Smooth muscle cell (in vitro differentiated cells): ENCODE measurements around the gene PTGR2. TPM values are rescaled to one million over a fixed set of nuclear protein-coding genes. Genes with fewer than 3 reads are reported as not detected.

Experiments
- DNase-seq: peaks from one replicate; lab custom pipeline; 2025; ENCODE audit not compliant: unreplicated experiment; lab: John Stamatoyannopoulos, UW
- H2AFZ ChIP-seq: fragments of 200-600 bp; sonication (generic); 2 replicates; pipeline ENCODE4 v1.6.0; 2016; ENCODE audit warnings: antibody characterized with exemption, low read depth, mild to moderate bottlenecking
- H3F3A ChIP-seq: fragments of 200-600 bp; sonication (generic); 2 replicates; pipeline ENCODE4 v1.6.0; 2017; ENCODE audit warnings: antibody characterized with exemption, low read depth
- H3K27ac ChIP-seq: fragments of 200-600 bp; sonication (generic); 2 replicates; pipeline ENCODE4 v1.5.1; 2016; ENCODE audit warnings: low read depth, mild to moderate bottlenecking
- H3K27me3 ChIP-seq: fragments of 200-600 bp; sonication (generic); 2 replicates; pipeline ENCODE4 v1.6.1; 2016; ENCODE audit warnings: low read depth, mild to moderate bottlenecking
- H3K36me3 ChIP-seq: fragments of 200-600 bp; sonication (generic); 2 replicates; pipeline ENCODE4 v1.5.1; 2016; ENCODE audit warnings: low read depth
- H3K4me1 ChIP-seq: fragments of 200-600 bp; sonication (generic); 2 replicates; pipeline ENCODE4 v1.5.1; 2016; ENCODE audit warnings: low read depth
- H3K4me2 ChIP-seq: fragments of 200-600 bp; sonication (generic); 2 replicates; pipeline ENCODE4 v1.6.0; 2016; ENCODE audit warnings: mild to moderate bottlenecking
- H3K4me3 ChIP-seq: fragments of 200-600 bp; sonication (generic); 2 replicates; pipeline ENCODE4 v1.5.1; 2016; ENCODE audit warnings: mild to moderate bottlenecking
- H3K79me2 ChIP-seq: fragments of 200-600 bp; sonication (generic); 2 replicates; pipeline ENCODE4 v1.6.0; 2016; ENCODE audit warnings: low read depth, mild to moderate bottlenecking
- H3K9ac ChIP-seq: fragments of 200-600 bp; sonication (generic); 2 replicates; pipeline ENCODE4 v1.6.0; 2016; ENCODE audit warnings: low read depth
- H3K9me3 ChIP-seq: fragments of 200-600 bp; sonication (generic); replicated peaks from 2 replicates; pipeline ENCODE4 v1.5.1; 2016; ENCODE audit warnings: low read depth
- H4K20me1 ChIP-seq: fragments of 200-600 bp; sonication (generic); 2 replicates; pipeline ENCODE4 v1.6.0; 2016; ENCODE audit warnings: low read depth
- WGBS: methylation state at CpG from one replicate; pipeline ENCODE4 v1.1.7; 2016; ENCODE audit warnings: low lambda C conversion rate; 5-methylcytosine and 5-hydroxymethylcytosine counted together
- polyA plus RNA-seq: library from polyadenylated mRNA; unstranded; fragments of >200 nt; fragmentation: Nextera tagmentation; extraction: Ambion mirVana; gene quantifications from 2 replicates; pipeline ENCODE4 v1.2.1, GENCODE V29; 2016
- total RNA-seq: library from RNA; depleted of rRNA; stranded (reverse); fragments of >200 nt; gene quantifications from 2 replicates; pipeline ENCODE4 v1.2.3, GENCODE V29; 2014
- TF ChIP-seq, protein P1 (sequence below): fragments of 200-600 bp; sonication (generic); IDR thresholded peaks from 2 replicates; pipeline ENCODE4 v1.5.1; 2017; ENCODE audit warnings: borderline replicate concordance, mild to moderate bottlenecking, antibody characterized with exemption; ENCODE audit not compliant: insufficient read depth, poor library complexity, severe bottlenecking

Gene PTGR2
- total RNA-seq = 3.7 and 4.7 TPM in 2 replicates
- polyA plus RNA-seq = 2.9 and 4.0 TPM in 2 replicates

DNA sequence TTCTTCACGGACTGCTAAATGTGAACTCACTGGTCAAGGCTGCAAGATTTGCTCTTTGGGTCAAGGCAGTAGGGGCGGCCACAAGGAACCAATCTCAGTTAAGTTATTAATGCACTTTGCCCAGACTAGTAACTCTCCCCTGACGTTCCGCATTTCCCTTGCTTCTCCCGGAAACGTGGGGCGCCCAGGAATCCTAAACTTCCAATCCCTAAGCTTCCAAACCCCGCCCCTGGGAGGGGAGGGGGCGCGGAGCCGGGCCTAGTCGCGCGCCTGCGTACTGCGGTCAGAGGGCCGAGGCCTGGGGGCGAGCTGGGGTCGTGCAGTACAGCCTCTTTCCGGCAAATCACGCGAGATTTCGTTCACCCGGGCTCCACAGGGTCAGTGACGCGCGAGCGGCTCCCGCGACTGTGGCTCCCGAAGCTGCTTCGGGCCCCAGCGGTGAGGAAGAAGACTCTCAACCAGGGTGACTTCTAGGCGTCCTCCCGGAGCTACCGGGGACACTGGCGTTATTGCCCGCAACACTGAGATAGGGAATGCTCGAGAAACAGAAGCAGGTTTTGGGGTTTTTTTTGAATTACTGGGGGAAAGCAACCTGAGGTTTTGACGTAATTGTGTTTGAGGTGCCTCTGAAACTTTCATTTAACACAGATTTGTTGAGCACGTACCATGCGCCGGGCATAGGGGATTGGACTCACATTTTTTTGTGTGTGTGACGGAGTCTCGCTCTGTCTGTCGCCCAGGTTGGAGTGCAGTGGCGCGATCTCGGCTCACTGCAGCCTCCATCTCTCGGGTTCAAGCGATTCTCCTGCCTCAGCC lies at the start of gene PTGR2:
Gene PTGR2, plus strand, starts transcription at position 265 of the 816 bp plus-strand sequence. CDS start 7,032 bp downstream, outside the sequence.
- no peaks in the 10 kb centered on the region for H3K79me2 ChIP-seq
- TF ChIP-seq, protein P1, sequence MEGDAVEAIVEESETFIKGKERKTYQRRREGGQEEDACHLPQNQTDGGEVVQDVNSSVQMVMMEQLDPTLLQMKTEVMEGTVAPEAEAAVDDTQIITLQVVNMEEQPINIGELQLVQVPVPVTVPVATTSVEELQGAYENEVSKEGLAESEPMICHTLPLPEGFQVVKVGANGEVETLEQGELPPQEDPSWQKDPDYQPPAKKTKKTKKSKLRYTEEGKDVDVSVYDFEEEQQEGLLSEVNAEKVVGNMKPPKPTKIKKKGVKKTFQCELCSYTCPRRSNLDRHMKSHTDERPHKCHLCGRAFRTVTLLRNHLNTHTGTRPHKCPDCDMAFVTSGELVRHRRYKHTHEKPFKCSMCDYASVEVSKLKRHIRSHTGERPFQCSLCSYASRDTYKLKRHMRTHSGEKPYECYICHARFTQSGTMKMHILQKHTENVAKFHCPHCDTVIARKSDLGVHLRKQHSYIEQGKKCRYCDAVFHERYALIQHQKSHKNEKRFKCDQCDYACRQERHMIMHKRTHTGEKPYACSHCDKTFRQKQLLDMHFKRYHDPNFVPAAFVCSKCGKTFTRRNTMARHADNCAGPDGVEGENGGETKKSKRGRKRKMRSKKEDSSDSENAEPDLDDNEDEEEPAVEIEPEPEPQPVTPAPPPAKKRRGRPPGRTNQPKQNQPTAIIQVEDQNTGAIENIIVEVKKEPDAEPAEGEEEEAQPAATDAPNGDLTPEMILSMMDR = no peak
- H4K20me1 ChIP-seq = no peaks in the 10 kb centered on the region
- no peaks in the 10 kb centered on the region for H3F3A ChIP-seq
- peak within 1 kb of the TSS; percentile 89 for H3K27ac ChIP-seq
- peaks cover 12% of the 10 kb centered on the region for H3K4me1 ChIP-seq
- peak within 1 kb of the TSS; percentile 60 for H3K4me3 ChIP-seq
- H3K9ac ChIP-seq = peak within 1 kb of the TSS; percentile 92
- peak; percentile 94 for DNase-seq
- no peaks in the 10 kb centered on the region for H3K36me3 ChIP-seq
- no peaks in the 10 kb centered on the region for H3K27me3 ChIP-seq
- WGBS = under 1% methylated on average over 51 of the region's 51 CpGs
- no peaks in the 10 kb centered on the region for H3K9me3 ChIP-seq
- peak within 1 kb of the TSS; percentile 90 for H3K4me2 ChIP-seq
- H2AFZ ChIP-seq = peak within 1 kb of the TSS; percentile 85

DNA sequence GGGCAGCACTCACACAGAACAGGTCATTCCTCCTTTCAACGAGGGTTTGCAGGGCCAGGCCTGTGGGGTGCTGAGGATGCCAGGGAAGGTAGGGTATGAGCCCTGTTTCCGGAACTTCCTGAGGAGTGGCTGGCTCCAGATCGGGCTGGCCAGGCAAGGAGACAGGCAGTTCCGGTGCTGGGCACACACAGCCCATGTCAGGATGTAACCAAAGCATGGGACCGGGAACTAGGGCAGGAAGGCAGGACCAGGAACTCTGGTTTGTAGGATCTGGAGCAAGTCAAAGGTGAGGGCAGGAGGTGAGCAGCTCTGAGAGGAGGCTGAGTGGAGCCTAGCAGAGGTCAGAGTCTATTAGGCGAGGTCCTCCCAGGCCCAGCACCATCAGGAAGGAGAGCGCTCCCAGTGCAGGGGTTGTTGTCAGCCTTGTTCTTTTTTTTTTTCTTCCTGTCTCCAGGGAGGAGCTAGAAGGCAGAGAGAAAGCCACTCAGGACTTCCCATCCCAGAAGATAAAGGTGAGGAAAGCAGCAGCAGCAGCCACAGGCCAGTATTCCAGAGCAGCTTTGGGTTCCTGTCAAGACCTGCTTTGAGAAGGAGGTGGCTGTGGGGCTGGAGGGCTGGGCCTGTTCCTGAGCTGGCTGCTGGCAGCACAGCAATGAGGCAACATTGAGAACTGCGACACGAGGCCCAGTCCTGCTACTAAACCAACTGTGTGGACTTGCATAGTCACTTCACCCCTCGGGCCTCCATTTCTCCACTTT lies 49.0 kb upstream of the PTGR2 start:
- Histone ChIP-seq H3K79me2 (no peaks in the 10 kb centered on the region), H3F3A (no peaks in the 10 kb centered on the region), H3K27me3 (no peaks in the 10 kb centered on the region), H3K9ac (no peak overlapping the region), H3K36me3 (no peaks in the 10 kb centered on the region), H3K27ac (no peak overlapping the region), H3K4me1 (no peaks in the 10 kb centered on the region), H3K9me3 (no peaks in the 10 kb centered on the region), H3K4me3 (no peak overlapping the region), H2AFZ (no peak overlapping the region), H4K20me1 (no peaks in the 10 kb centered on the region), H3K4me2 (no peak overlapping the region)
- WGBS = 81% methylated on average over 10 of the region's 10 CpGs
- TF ChIP-seq, protein P1 = no peak
- no peak for DNase-seq

DNA sequence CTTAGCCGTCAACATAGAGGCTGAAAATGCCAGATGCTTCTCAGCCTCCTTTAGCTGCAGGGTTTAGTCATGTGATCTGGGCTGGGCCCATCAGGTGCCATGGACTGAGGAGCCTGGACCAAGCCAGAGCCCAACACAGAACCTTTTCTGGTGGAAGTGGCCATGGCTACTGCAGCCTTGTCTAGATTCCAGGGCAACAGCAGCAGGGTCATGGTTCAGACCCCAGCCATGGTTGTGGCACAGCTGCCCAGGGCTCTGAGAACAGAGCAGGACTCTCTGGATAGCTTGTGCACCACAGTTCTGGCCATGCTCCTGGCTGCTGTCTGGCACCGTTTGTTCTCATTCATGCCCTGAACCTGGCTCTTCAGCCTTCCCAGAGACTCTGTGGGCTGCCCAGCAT lies 47.0 kb upstream of the PTGR2 start:
- no peak overlapping the region for H2AFZ ChIP-seq
- H3K9ac ChIP-seq = no peak overlapping the region
- H3K4me1 ChIP-seq = no peaks in the 10 kb centered on the region
- H3K27me3 ChIP-seq = no peaks in the 10 kb centered on the region
- TF ChIP-seq, protein P1 = no peak
- H4K20me1 ChIP-seq = no peaks in the 10 kb centered on the region
- H3K4me3 ChIP-seq = no peak overlapping the region
- H3F3A ChIP-seq = no peaks in the 10 kb centered on the region
- no peaks in the 10 kb centered on the region for H3K79me2 ChIP-seq
- 83% methylated on average over 2 of the region's 2 CpGs for WGBS
- H3K27ac ChIP-seq = no peak overlapping the region
- H3K4me2 ChIP-seq = no peak overlapping the region
- no peak for DNase-seq
- no peaks in the 10 kb centered on the region for H3K9me3 ChIP-seq
- H3K36me3 ChIP-seq = no peaks in the 10 kb centered on the region
